Lung (tissue), 12 donors: ENCODE data around the gene TMEM184B. TPM values are rescaled to one million over a fixed set of nuclear protein-coding genes. Genes with fewer than 3 reads are reported as not detected.
A peak's percentile ranks its signal among the peaks of the same experiment; 100 is the strongest.

Source experiments
- ATAC-seq: fragments of 200-7000 bp; cut with Tn5 transposase; one replicate; pipeline ENCODE4 v1.9.1; 2020; ENCODE audit warnings: moderate number of reproducible peaks; ENCODE audit not compliant: insufficient read depth, low FRiP score
- DNase-seq, 3 donors: peaks; one replicate each; pipeline ENCODE4 v3.0.0-alpha.2; 2013 to 2017
- H3K27ac ChIP-seq, 2 donors: one replicate each; pipeline ENCODE4 v1.5.1; 2013; ENCODE audit warnings: mild to moderate bottlenecking in 2 of 2, moderate library complexity in 2 of 2, control low read depth in 1 of 2, inconsistent platforms in 1 of 2, low read depth in 1 of 2, low read length in 1 of 2
- H3K27me3 ChIP-seq, 3 donors: one replicate each; pipeline ENCODE4 v1.5.1; 2013; ENCODE audit warnings: low read length in 2 of 3; ENCODE audit not compliant: control insufficient read depth in 3 of 3, insufficient read depth in 3 of 3
- H3K36me3 ChIP-seq, 4 donors: one replicate each; pipeline ENCODE4 v1.5.1; 2013; ENCODE audit warnings: low read length in 4 of 4, mild to moderate bottlenecking in 1 of 4, moderate library complexity in 1 of 4; ENCODE audit not compliant: control insufficient read depth in 4 of 4, insufficient read depth in 4 of 4
- H3K4me1 ChIP-seq, 5 donors: one replicate each; pipeline ENCODE4 v1.5.1; 2013; ENCODE audit warnings: low read length in 5 of 5, mild to moderate bottlenecking in 2 of 5, moderate library complexity in 1 of 5; ENCODE audit not compliant: control insufficient read depth in 5 of 5, insufficient read depth in 5 of 5
- H3K4me3 ChIP-seq: one replicate; pipeline ENCODE4 v1.5.1; 2013; ENCODE audit warnings: mild to moderate bottlenecking, control low read depth, moderate library complexity
- H3K9ac ChIP-seq, 2 donors: one replicate each; pipeline ENCODE4 v1.5.1; 2013; ENCODE audit warnings: low read length in 2 of 2, control low read depth in 1 of 2; ENCODE audit not compliant: insufficient read depth in 1 of 2
- H3K9me3 ChIP-seq, 4 donors: one replicate each; pipeline ENCODE4 v1.5.1; 2013; ENCODE audit warnings: low read length in 3 of 4, mild to moderate bottlenecking in 1 of 4, moderate library complexity in 1 of 4; ENCODE audit not compliant: control insufficient read depth in 4 of 4, insufficient read depth in 3 of 4
- CTCF ChIP-seq: IDR thresholded peaks from 2 replicates; pipeline ENCODE4 v1.5.1; 2012; ENCODE audit warnings: mild to moderate bottlenecking; ENCODE audit errors: control extremely low read depth, extremely low read depth
- WGBS, 2 donors: extraction: QIAGEN DNeasy Blood & Tissue Kit; methylation state at CpG; one replicate each; pipeline ENCODE4 v1.1.7; 2013; 5-methylcytosine and 5-hydroxymethylcytosine counted together
- polyA plus RNA-seq, 2 donors: library from polyadenylated mRNA; stranded (reverse); fragments of 200-250 nt; gene quantifications; one replicate each; pipeline ENCODE4 v1.2.1, GENCODE V29; 2013
- total RNA-seq, 2 donors: library from RNA; depleted of rRNA in 1 of 2; stranded (reverse); fragments of >200 nt in 1 of 2; gene quantifications; one replicate each; pipeline ENCODE4 v1.2.1, GENCODE V29; 2014 to 2021
- donor health status: control.
- donor health status: control.
- donor health status: Bipolar disorder and iron deficiency.
- donor health status: healthy.
- donor health status: DM: yes; HTN: yes; CAD: no.

Gene TMEM184B
- total and polyA plus RNA-seq, 4 donors, result 26.3 to 82.4 (median 39.9) TPM

GRCh38 chr22:38286915-38287669, 14.3 kb upstream of the TMEM184B start:
- DNase-seq, result peak in 1 of 3 donors; percentile 25
- Histone ChIP-seq H3K27me3 (no peaks in the 10 kb centered on the region), H3K4me1 (peaks cover 0 to 10% (median 2%) of the 10 kb centered on the region in 5 donors), H3K9me3 (no peaks in the 10 kb centered on the region), H3K36me3 (peaks cover 0 to 22% (median 2%) of the 10 kb centered on the region in 4 donors), H3K4me3 (no peak overlapping the region), H3K9ac (no peak overlapping the region), H3K27ac (no peak overlapping the region)
- ATAC-seq, result no peak
- 73 to 78% methylated on average over 11 of the region's 11 CpGs for WGBS, 2 donors
- no peak for TF ChIP-seq CTCF

DNA sequence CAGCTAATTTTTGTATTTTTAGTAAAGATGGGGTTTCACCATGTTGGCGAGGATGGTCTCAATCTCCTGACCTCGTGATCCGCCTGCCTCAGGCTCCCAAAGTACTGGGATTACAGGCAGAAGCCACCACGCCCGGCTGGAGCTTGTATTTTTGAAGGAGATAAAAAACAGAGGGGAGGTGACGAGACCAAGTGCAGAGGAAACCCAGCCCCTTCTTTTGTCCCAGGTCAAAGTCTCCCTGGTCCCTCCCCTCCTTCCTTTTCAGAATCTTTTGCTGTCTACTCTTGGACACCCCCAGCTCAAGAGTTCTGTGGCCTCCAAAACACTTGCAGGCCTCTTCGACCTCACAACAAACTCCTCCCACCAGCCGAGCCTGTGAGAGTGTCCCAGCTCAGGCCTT, 12.2 kb upstream of the TMEM184B start:
- 62 to 68% methylated on average over 8 of the region's 8 CpGs for WGBS, 2 donors
- TF ChIP-seq CTCF, result no peak
- H3K27ac ChIP-seq, result peak overlapping the region in 1 of 2 donors; percentile 1
- H3K27me3 ChIP-seq, result no peaks in the 10 kb centered on the region
- H3K4me3 ChIP-seq, result no peak overlapping the region
- H3K4me1 ChIP-seq, result peaks cover 0 to 10% (median 0%) of the 10 kb centered on the region in 5 donors
- no peak for DNase-seq
- no peaks in the 10 kb centered on the region for H3K9me3 ChIP-seq
- no peak for ATAC-seq
- H3K9ac ChIP-seq, result no peak overlapping the region
- peaks cover 0 to 10% (median 0%) of the 10 kb centered on the region in 4 donors for H3K36me3 ChIP-seq

GRCh38 chr22:38284042-38284402, 11.2 kb upstream of the TMEM184B start:
- Histone ChIP-seq H3K9ac (no peak overlapping the region), H3K9me3 (no peaks in the 10 kb centered on the region), H3K36me3 (peaks cover 0 to 4% (median 0%) of the 10 kb centered on the region in 4 donors), H3K4me1 (peaks cover 0 to 10% (median 0%) of the 10 kb centered on the region in 5 donors), H3K27ac (peak overlapping the region in 1 of 2 donors; percentile 86), H3K4me3 (no peak overlapping the region), H3K27me3 (no peaks in the 10 kb centered on the region)
- no peak for DNase-seq
- peak; percentile 21 for ATAC-seq
- WGBS, 2 donors, result 69 to 81% methylated on average over 5 of the region's 5 CpGs
- no peak for TF ChIP-seq CTCF

DNA sequence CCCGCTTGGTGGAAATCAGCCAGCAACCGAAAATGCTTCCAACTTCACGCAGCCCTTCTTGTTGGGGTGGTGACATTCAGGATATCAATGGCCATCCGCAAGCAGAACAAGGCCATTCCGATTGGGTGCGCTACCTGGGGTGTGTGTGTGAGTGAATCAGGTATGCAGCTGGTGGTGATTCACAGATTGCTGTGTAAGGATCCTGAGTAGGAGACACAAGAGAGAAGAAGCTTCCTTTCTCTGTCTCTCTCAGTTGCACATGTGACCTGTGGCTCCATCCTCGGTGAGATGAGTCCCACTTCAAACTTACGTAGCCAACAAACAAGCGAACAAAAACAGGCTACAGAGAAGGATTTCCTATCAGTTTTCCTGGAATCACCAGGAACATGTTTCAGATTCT, 9.6 kb upstream of the TMEM184B start:
- Histone ChIP-seq H3K4me3 (no peak overlapping the region), H3K27me3 (no peaks in the 10 kb centered on the region), H3K9ac (no peak overlapping the region), H3K27ac (no peak overlapping the region), H3K4me1 (peaks cover 0 to 11% (median 0%) of the 10 kb centered on the region in 5 donors), H3K36me3 (no peaks in the 10 kb centered on the region), H3K9me3 (no peaks in the 10 kb centered on the region)
- DNase-seq, result no peak
- WGBS, 2 donors, result 88 to 93% methylated on average over 9 of the region's 9 CpGs
- ATAC-seq, result no peak
- TF ChIP-seq CTCF, result no peak
